Trophoblast cell (in vitro differentiated cells and primary cell): ENCODE data around the gene LIMD2.

Experiments
- DNase-seq, 2 donors: peaks; one replicate each; pipeline ENCODE4 v3.0.0-alpha.2; 2016
- H2AFZ ChIP-seq: 2 replicates; pipeline ENCODE4 v1.6.1; 2013; ENCODE audit warnings: low read length, moderate library complexity, mild to moderate bottlenecking; ENCODE audit not compliant: insufficient read depth, poor library complexity
- H2AK5ac ChIP-seq: 2 replicates; pipeline ENCODE4 v1.6.1; 2013; ENCODE audit warnings: mild to moderate bottlenecking, low read length
- H2BK120ac ChIP-seq: 2 replicates; pipeline ENCODE4 v1.6.1; 2013; ENCODE audit warnings: low read length, mild to moderate bottlenecking, moderate library complexity; ENCODE audit not compliant: insufficient read depth, poor library complexity
- H2BK12ac ChIP-seq: 2 replicates; pipeline ENCODE4 v1.6.1; 2013; ENCODE audit warnings: mild to moderate bottlenecking, low read length, moderate library complexity
- H2BK5ac ChIP-seq: 2 replicates; pipeline ENCODE4 v1.6.1; 2013; ENCODE audit warnings: low read length, low read depth, moderate library complexity, mild to moderate bottlenecking; ENCODE audit not compliant: poor library complexity
- H3K14ac ChIP-seq: 2 replicates; pipeline ENCODE4 v1.6.1; 2013; ENCODE audit warnings: mild to moderate bottlenecking, low read length
- H3K18ac ChIP-seq: 2 replicates; pipeline ENCODE4 v1.6.1; 2013; ENCODE audit warnings: mild to moderate bottlenecking, low read length
- H3K23ac ChIP-seq: 2 replicates; pipeline ENCODE4 v1.6.1; 2013; ENCODE audit warnings: low read length
- H3K27ac ChIP-seq: 2 replicates; pipeline ENCODE4 v1.5.1; 2013; ENCODE audit warnings: low read depth, mild to moderate bottlenecking, inconsistent platforms, low read length, moderate library complexity
- H3K27me3 ChIP-seq: 2 replicates; pipeline ENCODE4 v1.6.1; 2013; ENCODE audit warnings: inconsistent platforms, mild to moderate bottlenecking, low read length, moderate library complexity; ENCODE audit not compliant: insufficient read depth
- H3K36me3 ChIP-seq, 2 experiments: 1 replicate in 1 of 2; 2 replicates in 1 of 2; pipeline ENCODE4 v1.6.1; 2013; ENCODE audit warnings: low read length in 2 of 2, mild to moderate bottlenecking in 2 of 2, moderate library complexity in 1 of 2; ENCODE audit not compliant: insufficient read depth in 2 of 2, control insufficient read depth in 1 of 2
- H3K4ac ChIP-seq: 2 replicates; pipeline ENCODE4 v1.6.1; 2013; ENCODE audit warnings: low read depth, mild to moderate bottlenecking, low read length, moderate library complexity
- H3K4me1 ChIP-seq, 2 experiments: 1 replicate in 1 of 2; 2 replicates in 1 of 2; pipeline ENCODE4 v1.6.1; 2013; ENCODE audit warnings: low read length in 2 of 2, mild to moderate bottlenecking in 2 of 2, moderate library complexity in 1 of 2; ENCODE audit not compliant: insufficient read depth in 2 of 2, control insufficient read depth in 1 of 2
- H3K4me2 ChIP-seq: 2 replicates; pipeline ENCODE4 v1.6.1; 2013; ENCODE audit warnings: inconsistent platforms, mild to moderate bottlenecking, low read length, moderate library complexity
- H3K4me3 ChIP-seq: 2 replicates; pipeline ENCODE4 v1.5.1; 2013; ENCODE audit warnings: mild to moderate bottlenecking, low read depth, low read length, inconsistent platforms
- H3K79me1 ChIP-seq: one replicate; pipeline ENCODE4 v1.6.1; 2013; ENCODE audit warnings: low read length
- H3K79me2 ChIP-seq: 2 replicates; pipeline ENCODE4 v1.6.1; 2013; ENCODE audit warnings: low read length, mild to moderate bottlenecking; ENCODE audit not compliant: control insufficient read depth, insufficient read depth, poor library complexity
- H3K9ac ChIP-seq: 2 replicates; pipeline ENCODE4 v1.6.1; 2013; ENCODE audit warnings: mild to moderate bottlenecking, low read length
- H3K9me3 ChIP-seq: 2 replicates; pipeline ENCODE4 v1.6.1; 2013; ENCODE audit warnings: low read depth, mild to moderate bottlenecking, control low read depth, inconsistent platforms, low read length; ENCODE audit not compliant: insufficient read depth
- H4K12ac ChIP-seq: 2 replicates; pipeline ENCODE4 v1.6.1; 2013; ENCODE audit warnings: low read depth, mild to moderate bottlenecking, low read length, moderate library complexity
- H4K8ac ChIP-seq: 2 replicates; pipeline ENCODE4 v1.6.1; 2013; ENCODE audit warnings: low read depth, mild to moderate bottlenecking, low read length, moderate library complexity
- H4K91ac ChIP-seq: one replicate; pipeline ENCODE4 v1.6.1; 2013; ENCODE audit warnings: low read depth, mild to moderate bottlenecking, low read length, moderate library complexity
- WGBS: extraction: QIAGEN DNeasy Blood & Tissue Kit; methylation state at CpG from one replicate; pipeline ENCODE4 v1.1.7; 2013; ENCODE audit warnings: missing lambda C conversion rate; ENCODE audit not compliant: insufficient read length, insufficient coverage; ENCODE audit errors: extremely low coverage; 5-methylcytosine and 5-hydroxymethylcytosine counted together

Gene LIMD2

GRCh38 chr17:63697341-63698286 is 2.3 kb downstream of the LIMD2 start:
- H3K4me1 ChIP-seq: peaks cover 9 to 16% of the 10 kb centered on the region in 2 experiments
- no peak overlapping the region for H2BK120ac ChIP-seq
- no peak overlapping the region for H3K23ac ChIP-seq
- no peak overlapping the region for H3K14ac ChIP-seq
- no peak overlapping the region for H3K4ac ChIP-seq
- no peak overlapping the region for H4K12ac ChIP-seq
- H4K91ac ChIP-seq: no peak overlapping the region
- H3K79me2 ChIP-seq: peaks cover 4% of the 10 kb centered on the region
- no peak overlapping the region for H2BK12ac ChIP-seq
- H3K27me3 ChIP-seq: no peaks in the 10 kb centered on the region
- no CpG with 5 or more reads among the region's 22 CpGs for WGBS
- H2BK5ac ChIP-seq: no peak overlapping the region
- no peak overlapping the region for H2AFZ ChIP-seq
- peaks cover 10 to 17% of the 10 kb centered on the region in 2 experiments for H3K36me3 ChIP-seq
- H3K18ac ChIP-seq: no peak overlapping the region
- no peak overlapping the region for H3K27ac ChIP-seq
- no peaks in the 10 kb centered on the region for H3K9me3 ChIP-seq
- no peak overlapping the region for H3K9ac ChIP-seq
- no peak overlapping the region for H3K4me2 ChIP-seq
- H3K79me1 ChIP-seq: peaks cover 6% of the 10 kb centered on the region
- no peak overlapping the region for H2AK5ac ChIP-seq
- H4K8ac ChIP-seq: no peak overlapping the region
- peak in 1 of 2 donors; percentile 28 for DNase-seq
- no peak overlapping the region for H3K4me3 ChIP-seq

GRCh38 chr17:63696381-63696961 is 3.5 kb downstream of the LIMD2 start:
- Histone ChIP-seq H3K27ac (no peak overlapping the region), H3K9me3 (no peaks in the 10 kb centered on the region), H3K4me3 (no peak overlapping the region), H3K27me3 (no peaks in the 10 kb centered on the region), H3K4me2 (no peak overlapping the region), H2AFZ (no peak overlapping the region), H4K8ac (no peak overlapping the region), H3K23ac (no peak overlapping the region), H2BK120ac (no peak overlapping the region), H3K18ac (no peak overlapping the region), H3K4me1 (peaks cover 9 to 16% of the 10 kb centered on the region in 2 experiments), H3K36me3 (peaks cover 17 to 19% of the 10 kb centered on the region in 2 experiments), H3K79me2 (peaks cover 4% of the 10 kb centered on the region), H2BK12ac (no peak overlapping the region), H3K4ac (no peak overlapping the region), H2AK5ac (no peak overlapping the region), H2BK5ac (no peak overlapping the region), H4K12ac (no peak overlapping the region), H3K9ac (no peak overlapping the region), H3K14ac (no peak overlapping the region), H3K79me1 (peaks cover 6% of the 10 kb centered on the region), H4K91ac (no peak overlapping the region)
- WGBS: no CpG with 5 or more reads among the region's 9 CpGs
- peak in 1 of 2 donors; percentile 25 for DNase-seq

- no peaks in the 10 kb centered on the region for H3K9me3 ChIP-seq
- peaks cover 6% of the 10 kb centered on the region for H3K79me1 ChIP-seq
- no peak overlapping the region for H3K4me3 ChIP-seq
- no peak overlapping the region for H3K23ac ChIP-seq
- peaks cover 4% of the 10 kb centered on the region for H3K79me2 ChIP-seq
- no peak overlapping the region for H4K8ac ChIP-seq
- no peaks in the 10 kb centered on the region for H3K27me3 ChIP-seq
- H3K14ac ChIP-seq: no peak overlapping the region
- no peak for DNase-seq
- peaks cover 9 to 10% of the 10 kb centered on the region in 2 experiments for H3K4me1 ChIP-seq
- H3K36me3 ChIP-seq: peaks cover 23 to 25% of the 10 kb centered on the region in 2 experiments
- no peak overlapping the region for H2BK5ac ChIP-seq
- H2AK5ac ChIP-seq: no peak overlapping the region
- H3K27ac ChIP-seq: no peak overlapping the region
- H3K18ac ChIP-seq: no peak overlapping the region
- H4K12ac ChIP-seq: no peak overlapping the region
- H4K91ac ChIP-seq: no peak overlapping the region
- H2AFZ ChIP-seq: no peak overlapping the region
- WGBS: no CpG with 5 or more reads among the region's 6 CpGs
- H2BK12ac ChIP-seq: no peak overlapping the region
- no peak overlapping the region for H3K9ac ChIP-seq
- H3K4me2 ChIP-seq: no peak overlapping the region
- H3K4ac ChIP-seq: no peak overlapping the region
- no peak overlapping the region for H2BK120ac ChIP-seq
Measured at GRCh38 chr17:63695889-63696288, 4.0 kb downstream of the LIMD2 start.

- Histone ChIP-seq H3K27me3 (no peaks in the 10 kb centered on the region), H3K14ac (no peak overlapping the region), H3K18ac (no peak overlapping the region), H3K23ac (no peak overlapping the region), H3K79me2 (peaks cover 2% of the 10 kb centered on the region), H4K12ac (no peak overlapping the region), H3K4me3 (no peak overlapping the region), H3K4me1 (peaks cover 4 to 5% of the 10 kb centered on the region in 2 experiments), H4K8ac (no peak overlapping the region), H3K4me2 (no peak overlapping the region), H3K4ac (no peak overlapping the region), H2AK5ac (no peak overlapping the region), H3K79me1 (peaks cover under 1% of the 10 kb centered on the region), H4K91ac (no peak overlapping the region), H2BK120ac (no peak overlapping the region), H3K36me3 (peaks cover 26 to 32% of the 10 kb centered on the region in 2 experiments), H3K9ac (no peak overlapping the region), H3K9me3 (no peaks in the 10 kb centered on the region), H2BK12ac (no peak overlapping the region), H2BK5ac (no peak overlapping the region), H3K27ac (no peak overlapping the region), H2AFZ (no peak overlapping the region)
- no CpG with 5 or more reads among the region's 15 CpGs for WGBS
- DNase-seq: no peak
Measured at GRCh38 chr17:63694950-63695773, 4.8 kb downstream of the LIMD2 start.
